Activated CD8-positive, alpha-beta T cell treated with anti-CD3 and anti-CD28 coated beads for 36 hours (primary cell): Measurements from ENCODE around the gene LHX3. TPM values are rescaled to one million over a fixed set of nuclear protein-coding genes. Genes with fewer than 3 reads are reported as not detected.

Source experiments
- ATAC-seq: fragments of 200-7000 bp; cut with Tn5 transposase; one replicate; pipeline ENCODE4 v1.10.0; 2021; ENCODE audit warnings: mild to moderate bottlenecking, moderate library complexity
- CTCF ChIA-PET: fragments of 350-600 bp; sonication (Branson Sonifier 250); formaldehyde crosslinking; loops from one replicate; lab custom pipeline; 2021; ENCODE audit warnings: antibody characterized with exemption; lab: Charles Lee
- POLR2A ChIA-PET: fragments of 350-600 bp; sonication (Branson Sonifier 250); formaldehyde crosslinking; loops from one replicate; lab custom pipeline; 2021; ENCODE audit warnings: antibody characterized with exemption; lab: Charles Lee
- DNase-seq: peaks from one replicate; pipeline ENCODE4 v3.0.0-alpha.2; 2020
- H3K27ac Mint-ChIP-seq: one replicate; pipeline ENCODE4 v1.8.0; 2021; ENCODE audit warnings: mild to moderate bottlenecking, mixed read lengths
- H3K27me3 Mint-ChIP-seq: one replicate; pipeline ENCODE4 v1.8.0; 2021; ENCODE audit warnings: mixed read lengths
- H3K36me3 Mint-ChIP-seq: one replicate; pipeline ENCODE4 v1.8.0; 2021; ENCODE audit warnings: low read depth, mixed read lengths
- H3K4me1 Mint-ChIP-seq: one replicate; pipeline ENCODE4 v1.8.0; 2021; ENCODE audit warnings: low read depth, mixed read lengths
- H3K4me3 Mint-ChIP-seq: one replicate; pipeline ENCODE4 v1.8.0; 2021; ENCODE audit warnings: mild to moderate bottlenecking, moderate library complexity, mixed read lengths
- H3K9me3 Mint-ChIP-seq: one replicate; pipeline ENCODE4 v1.8.0; 2021; ENCODE audit warnings: mixed read lengths
- intact Hi-C: fragments of 100-400 bp; cut with micrococcal nuclease; formaldehyde crosslinking; loops from one replicate; pipeline ENCODE4 v1.10.0; 2022
- total RNA-seq, 2 experiments: library from RNA; stranded (reverse); gene quantifications; one replicate each; pipeline ENCODE4 v1.2.3, GENCODE V29; 2021
- TF ChIP-seq, protein P1 (sequence below): fragments of 200-600 bp; IDR thresholded peaks from one replicate; pipeline ENCODE4 v1.8.0; 2022; ENCODE audit warnings: antibody characterized with exemption, mild to moderate bottlenecking

Gene LHX3
- total RNA-seq, 2 experiments from 2014 or later, result not detected

DNA sequence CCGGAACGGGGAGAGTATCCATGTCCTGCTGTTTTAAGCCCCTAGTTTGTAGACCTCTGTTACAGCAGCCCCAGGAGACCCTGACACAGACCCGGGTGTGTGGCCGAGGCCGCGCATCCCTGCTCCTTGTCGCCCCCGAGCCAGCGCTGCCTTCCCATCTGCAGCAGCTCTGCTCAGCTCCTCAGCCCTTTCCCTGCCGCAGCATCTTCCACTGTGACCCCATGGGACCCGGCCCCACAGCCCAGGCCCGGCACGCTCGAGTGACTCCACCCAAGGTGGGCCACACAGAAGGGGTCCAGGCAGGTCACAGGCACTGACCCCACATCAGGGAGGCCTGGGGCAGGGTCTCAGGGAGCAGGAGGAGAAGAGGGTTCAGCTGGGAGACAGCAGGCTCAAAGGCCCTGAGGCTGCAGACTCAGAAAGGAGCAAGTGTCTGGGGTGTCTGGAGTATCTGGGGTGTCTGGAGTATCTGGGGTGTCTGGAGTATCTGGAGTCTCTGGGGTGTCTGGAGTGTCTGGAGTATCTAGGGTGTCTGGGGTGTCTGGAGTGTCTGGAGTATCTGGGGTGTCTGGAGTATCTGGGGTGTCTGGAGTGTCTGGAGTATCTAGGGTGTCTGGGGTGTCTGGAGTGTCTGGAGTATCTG is 31.2 kb downstream of the LHX3 start:
- H3K9me3 Mint-ChIP-seq, result no peaks in the 10 kb centered on the region
- DNase-seq (no peak), ATAC-seq (no peak)
- intact Hi-C loops, result no loop called here
- H3K4me1 Mint-ChIP-seq, result no peaks in the 10 kb centered on the region
- CTCF ChIA-PET, result interaction anchor here (1.0 kb wide), 1 partner anchor 138 kb away, joined by 3 read pairs; no protein-coding TSS in a partner anchor
- no peak overlapping the region for H3K4me3 Mint-ChIP-seq
- H3K36me3 Mint-ChIP-seq, result no peaks in the 10 kb centered on the region
- no peak overlapping the region for H3K27ac Mint-ChIP-seq
- peaks cover 7% of the 10 kb centered on the region for H3K27me3 Mint-ChIP-seq
- POLR2A ChIA-PET, result no interaction called here
- TF ChIP-seq, protein P1, sequence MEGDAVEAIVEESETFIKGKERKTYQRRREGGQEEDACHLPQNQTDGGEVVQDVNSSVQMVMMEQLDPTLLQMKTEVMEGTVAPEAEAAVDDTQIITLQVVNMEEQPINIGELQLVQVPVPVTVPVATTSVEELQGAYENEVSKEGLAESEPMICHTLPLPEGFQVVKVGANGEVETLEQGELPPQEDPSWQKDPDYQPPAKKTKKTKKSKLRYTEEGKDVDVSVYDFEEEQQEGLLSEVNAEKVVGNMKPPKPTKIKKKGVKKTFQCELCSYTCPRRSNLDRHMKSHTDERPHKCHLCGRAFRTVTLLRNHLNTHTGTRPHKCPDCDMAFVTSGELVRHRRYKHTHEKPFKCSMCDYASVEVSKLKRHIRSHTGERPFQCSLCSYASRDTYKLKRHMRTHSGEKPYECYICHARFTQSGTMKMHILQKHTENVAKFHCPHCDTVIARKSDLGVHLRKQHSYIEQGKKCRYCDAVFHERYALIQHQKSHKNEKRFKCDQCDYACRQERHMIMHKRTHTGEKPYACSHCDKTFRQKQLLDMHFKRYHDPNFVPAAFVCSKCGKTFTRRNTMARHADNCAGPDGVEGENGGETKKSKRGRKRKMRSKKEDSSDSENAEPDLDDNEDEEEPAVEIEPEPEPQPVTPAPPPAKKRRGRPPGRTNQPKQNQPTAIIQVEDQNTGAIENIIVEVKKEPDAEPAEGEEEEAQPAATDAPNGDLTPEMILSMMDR, result no peak

DNA sequence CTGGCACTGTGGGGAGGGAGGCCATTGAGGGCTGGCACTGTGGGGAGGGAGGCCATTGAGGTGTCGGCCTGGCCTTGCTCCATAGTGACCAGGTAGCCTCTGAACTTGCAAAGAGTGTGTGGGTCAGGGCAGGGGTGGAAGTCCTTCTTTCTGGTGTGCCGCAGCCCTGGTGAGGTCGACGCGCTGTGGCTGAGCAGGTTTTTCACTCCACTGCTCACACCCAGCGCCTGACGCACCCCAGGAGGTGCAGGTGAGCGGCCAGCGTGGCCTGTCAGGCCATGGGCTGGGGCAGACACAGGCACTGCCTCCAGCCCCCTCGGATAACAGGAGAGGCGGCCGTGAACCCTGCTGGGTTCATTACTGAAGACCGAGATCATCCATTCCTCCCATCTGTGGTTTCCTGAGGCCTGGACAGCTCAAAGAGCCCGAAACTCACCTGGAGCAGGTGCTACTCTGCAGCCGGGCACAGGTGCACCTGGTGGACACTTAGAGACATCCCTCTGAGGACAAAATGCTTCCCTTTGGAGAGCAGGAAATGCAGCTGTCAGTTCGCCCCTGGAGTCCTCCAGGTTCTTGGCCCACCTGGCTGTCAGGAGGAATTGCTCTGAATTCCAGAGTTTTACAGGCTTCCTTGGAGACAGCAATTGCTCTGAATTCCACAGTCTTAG is 32.4 kb downstream of the LHX3 start:
- no peaks in the 10 kb centered on the region for H3K36me3 Mint-ChIP-seq
- POLR2A ChIA-PET, result no interaction called here
- no peak overlapping the region for H3K4me3 Mint-ChIP-seq
- TF ChIP-seq, protein P1, result no peak
- intact Hi-C loops, result no loop called here
- no peaks in the 10 kb centered on the region for H3K4me1 Mint-ChIP-seq
- CTCF ChIA-PET, result interaction anchor here (1.0 kb wide), 1 partner anchor 139 kb away, joined by 3 read pairs; no protein-coding TSS in a partner anchor
- no peak overlapping the region for H3K27ac Mint-ChIP-seq
- ATAC-seq (no peak), DNase-seq (no peak)
- H3K9me3 Mint-ChIP-seq, result no peaks in the 10 kb centered on the region
- peaks cover 7% of the 10 kb centered on the region for H3K27me3 Mint-ChIP-seq

DNA sequence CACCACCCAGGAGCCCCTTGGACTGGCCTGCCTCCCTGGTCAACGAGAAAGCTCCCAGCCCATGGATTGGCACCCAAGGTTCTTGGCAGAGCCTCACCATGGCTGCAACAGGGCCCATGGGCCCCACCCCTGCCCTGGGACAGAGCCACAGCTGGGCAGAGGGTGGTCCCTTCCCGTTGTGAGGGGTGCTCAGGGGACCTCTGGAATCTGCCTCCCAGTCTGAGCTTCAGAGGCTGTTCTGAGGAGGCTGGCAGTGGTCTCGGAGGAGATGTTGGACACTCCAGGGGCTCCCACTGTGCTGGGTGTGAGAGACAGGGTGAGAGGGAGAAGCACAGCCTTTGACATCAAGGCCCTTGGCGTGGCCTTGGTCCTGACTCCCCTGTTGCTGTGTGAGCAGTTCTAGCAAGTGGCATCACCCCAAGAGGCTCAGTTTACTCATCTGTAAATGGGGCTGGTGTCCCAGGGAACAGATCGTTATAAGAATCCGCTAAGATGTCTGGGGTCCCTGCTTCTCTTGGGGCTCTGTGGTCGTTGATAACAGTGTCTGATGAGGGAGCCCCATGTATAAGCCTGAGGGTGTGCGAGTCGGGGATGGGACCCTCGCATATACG is 33.0 kb downstream of the LHX3 start:
- ChIA-PET CTCF (interaction anchor here (1.7 kb wide), 1 partner anchor 54 kb away, joined by 9 read pairs; no protein-coding TSS in a partner anchor), POLR2A (no interaction called here)
- Mint-ChIP-seq H3K27ac (no peak overlapping the region), H3K4me1 (no peaks in the 10 kb centered on the region), H3K9me3 (no peaks in the 10 kb centered on the region), H3K4me3 (no peak overlapping the region), H3K27me3 (peaks cover 7% of the 10 kb centered on the region), H3K36me3 (no peaks in the 10 kb centered on the region)
- TF ChIP-seq, protein P1, result no peak
- DNase-seq (no peak), ATAC-seq (no peak)
- intact Hi-C loops, result loop anchor here (2.0 kb wide), 1 partner anchor 111 kb away; no protein-coding TSS in a partner anchor

DNA sequence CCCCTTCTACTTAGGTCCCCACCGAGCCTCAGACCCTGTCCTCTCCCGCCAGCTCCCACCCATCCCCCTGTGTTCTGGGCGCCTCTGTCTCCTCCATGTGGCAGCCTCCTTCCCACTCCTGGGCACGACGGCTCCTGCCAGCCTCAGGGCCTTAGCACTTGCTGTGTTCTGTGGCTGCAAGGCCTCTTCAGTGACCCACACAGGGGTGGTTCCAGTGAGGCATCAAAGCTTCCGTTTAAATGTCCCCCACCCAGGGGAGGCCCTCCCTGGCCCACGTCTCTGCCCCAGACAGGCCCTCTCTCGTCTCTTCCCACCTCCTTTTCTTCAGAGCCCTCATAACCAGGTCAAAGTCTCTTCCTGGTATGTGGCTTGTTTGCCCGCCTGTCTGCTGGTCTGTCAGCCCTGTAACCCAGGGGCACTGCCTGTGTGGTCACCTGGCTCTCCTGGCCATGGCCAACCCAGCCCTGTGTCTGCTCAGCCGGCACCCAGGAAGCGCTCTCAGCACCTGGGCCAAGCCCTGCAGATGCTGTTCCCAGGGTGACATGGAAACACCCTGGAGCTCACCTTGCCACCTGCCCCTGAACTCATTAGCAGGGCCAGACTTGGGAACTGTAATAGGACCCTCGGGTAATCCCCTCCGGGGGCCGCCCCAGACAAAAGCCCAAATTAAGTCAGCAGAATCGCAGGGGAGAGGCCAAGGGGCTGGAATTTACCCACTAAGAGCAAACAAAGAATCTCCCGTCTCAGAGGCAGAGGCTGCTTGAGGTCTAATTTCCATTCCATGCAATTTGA is 33.7 kb downstream of the LHX3 start:
- Mint-ChIP-seq H3K36me3 (no peaks in the 10 kb centered on the region), H3K4me1 (no peaks in the 10 kb centered on the region), H3K27me3 (peaks cover 7% of the 10 kb centered on the region), H3K27ac (no peak overlapping the region), H3K4me3 (no peak overlapping the region), H3K9me3 (no peaks in the 10 kb centered on the region)
- intact Hi-C loops, result loop anchor here (2.0 kb wide), 1 partner anchor 112 kb away; no protein-coding TSS in a partner anchor
- TF ChIP-seq, protein P1, result no peak
- ChIA-PET POLR2A (no interaction called here), CTCF (interaction anchor here (0.6 to 1.7 kb wide), 13 partner anchors 14 to 213 kb away, joined by 3 to 9 read pairs (median 3); no protein-coding TSS in a partner anchor)
- ATAC-seq, result no peak
- DNase-seq, result no peak
